Breast epithelium (tissue), 4 donors: ENCODE data around the gene TERF2IP. TPM values are rescaled to one million over a fixed set of nuclear protein-coding genes. Genes with fewer than 3 reads are reported as not detected.

Experiments used
- DNase-seq, 2 donors: peaks; one replicate each; pipeline ENCODE4 v3.0.0-alpha.2; 2019; ENCODE audit warnings: low spot score in 2 of 2
- H3K27ac ChIP-seq, 2 donors: fragments of 200-600 bp; sonication (generic) in 1 of 2; one replicate each; pipeline ENCODE4 v1.5.1; 2016 to 2019; ENCODE audit warnings: mild to moderate bottlenecking in 1 of 2
- H3K27me3 ChIP-seq, 2 donors: fragments of 200-600 bp; sonication (generic) in 1 of 2; one replicate each; pipeline versions ENCODE4 v1.5.1 to v1.6.0; 2017 to 2019; ENCODE audit warnings: control low read depth in 1 of 2, mild to moderate bottlenecking in 1 of 2
- H3K36me3 ChIP-seq: fragments of 200-600 bp; one replicate; pipeline ENCODE4 v1.5.1; 2019
- H3K4me1 ChIP-seq, 2 donors: fragments of 200-600 bp; sonication (generic); one replicate each; pipeline ENCODE4 v1.5.1; 2016 to 2019; ENCODE audit warnings: control low read depth in 1 of 2
- H3K4me3 ChIP-seq, 3 donors: fragments of 200-600 bp; sonication (generic); 1 replicate in 2 of 3; 2 replicates in 1 of 3; pipeline ENCODE4 v1.5.1; 2016 to 2019; ENCODE audit warnings: mild to moderate bottlenecking in 3 of 3, moderate library complexity in 2 of 3
- H3K9me3 ChIP-seq, 2 donors: fragments of 200-600 bp; sonication (generic) in 1 of 2; one replicate each; pipeline ENCODE4 v1.5.1; 2016 to 2019; ENCODE audit warnings: control low read depth in 1 of 2
- CTCF ChIP-seq, 3 donors: fragments of 450-650 bp; IDR thresholded peaks; one replicate each; pipeline ENCODE4 v1.5.1; 2016 to 2017; ENCODE audit warnings: antibody characterized with exemption in 3 of 3, mild to moderate bottlenecking in 3 of 3, moderate library complexity in 3 of 3
- POLR2A ChIP-seq: fragments of 450-650 bp; IDR thresholded peaks from one replicate; pipeline ENCODE4 v1.6.1; 2016; ENCODE audit warnings: antibody characterized with exemption, mild to moderate bottlenecking, moderate library complexity
- POLR2AphosphoS5 ChIP-seq, 3 donors: sonication (generic); formaldehyde crosslinking; IDR thresholded peaks; one replicate each; pipeline ENCODE4 v1.6.1; 2017; ENCODE audit warnings: antibody characterized with exemption in 3 of 3
- intact Hi-C: fragments of 100-400 bp; cut with DNase I; formaldehyde crosslinking; loops from one replicate; pipeline ENCODE4 v1.15.1; 2023; ENCODE audit warnings: low total_unique reads
- total RNA-seq, 3 donors: library from RNA; depleted of rRNA; stranded (reverse); fragments of >200 nt; gene quantifications; one replicate each; pipeline ENCODE4 v1.1.0, GENCODE V29; 2016

The TERF2IP gene
- total RNA-seq, 3 donors from 2014 or later, result 68.2 to 79.0 (median 76.0) TPM

DNA sequence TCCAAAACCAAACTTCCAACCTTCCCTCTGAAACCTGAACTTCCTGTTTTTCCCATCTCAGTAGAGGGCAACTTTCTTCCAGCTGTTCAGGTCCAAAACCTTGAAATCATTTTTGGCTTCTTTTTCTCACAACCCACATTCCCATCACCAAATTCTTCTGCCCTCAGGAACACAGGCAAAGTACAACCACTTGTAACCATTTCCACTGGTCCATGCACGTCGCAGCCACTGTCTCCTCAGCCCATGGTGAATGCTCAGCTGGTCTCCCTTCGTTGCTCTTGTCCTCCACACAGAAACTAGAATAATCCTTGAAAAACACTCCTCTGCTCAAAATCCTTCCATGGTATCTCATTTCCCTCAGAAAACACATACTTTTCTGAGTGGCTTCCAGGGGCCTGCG is 20.8 kb upstream of the TERF2IP start:
- no peak for DNase-seq
- Histone ChIP-seq H3K27me3 (no peaks in the 10 kb centered on the region), H3K4me1 (peaks cover 0 to 6% of the 10 kb centered on the region in 2 donors), H3K27ac (no peak overlapping the region), H3K36me3 (peaks cover 21% of the 10 kb centered on the region), H3K9me3 (no peaks in the 10 kb centered on the region), H3K4me3 (no peak overlapping the region)
- TF ChIP-seq POLR2AphosphoS5 (IDR thresholded peaks at IDR 0.05) (no peak), CTCF (IDR thresholded peaks at IDR 0.05) (no peak), POLR2A (no peak)
- intact Hi-C loops, result no loop called here

DNA sequence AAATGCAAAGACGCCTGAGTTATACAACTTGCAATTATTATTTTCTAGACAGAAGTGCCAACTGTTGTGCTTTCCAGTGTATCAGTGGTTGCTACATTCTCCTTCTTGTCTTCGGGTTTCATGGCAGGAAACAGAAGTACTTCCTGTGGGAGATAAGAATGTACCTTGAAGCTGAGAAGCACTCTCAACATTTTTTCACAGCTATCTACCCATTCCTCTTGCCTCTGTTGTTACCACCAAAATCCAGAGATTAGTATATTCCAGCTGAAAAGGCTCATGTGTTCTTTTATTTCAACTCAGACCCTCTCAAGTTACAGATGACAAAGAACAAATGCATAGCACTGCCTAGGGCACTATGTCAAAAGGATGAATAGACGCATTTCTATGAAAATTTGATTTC is 19.7 kb upstream of the TERF2IP start:
- Histone ChIP-seq H3K36me3 (peaks cover 21% of the 10 kb centered on the region), H3K27me3 (no peaks in the 10 kb centered on the region), H3K9me3 (no peaks in the 10 kb centered on the region), H3K27ac (no peak overlapping the region), H3K4me1 (no peaks in the 10 kb centered on the region), H3K4me3 (no peak overlapping the region)
- DNase-seq, result no peak
- no peak for TF ChIP-seq POLR2AphosphoS5 (IDR thresholded peaks at IDR 0.05)
- no peak for TF ChIP-seq CTCF (IDR thresholded peaks at IDR 0.05)
- no peak for TF ChIP-seq POLR2A
- intact Hi-C loops, result no loop called here

GRCh38 chr16:75628351-75628750 is 19.2 kb upstream of the TERF2IP start:
- TF ChIP-seq POLR2A (no peak), CTCF (IDR thresholded peaks at IDR 0.05) (no peak), POLR2AphosphoS5 (IDR thresholded peaks at IDR 0.05) (no peak)
- no peaks in the 10 kb centered on the region for H3K27me3 ChIP-seq
- DNase-seq, result no peak
- H3K27ac ChIP-seq, result no peak overlapping the region
- H3K4me3 ChIP-seq, result no peak overlapping the region
- H3K4me1 ChIP-seq, result no peaks in the 10 kb centered on the region
- intact Hi-C loops, result no loop called here
- H3K36me3 ChIP-seq, result peaks cover 21% of the 10 kb centered on the region
- no peaks in the 10 kb centered on the region for H3K9me3 ChIP-seq

GRCh38 chr16:75629132-75629531 is 18.4 kb upstream of the TERF2IP start:
- intact Hi-C loops, result no loop called here
- H3K36me3 ChIP-seq, result peaks cover 28% of the 10 kb centered on the region
- H3K27ac ChIP-seq, result no peak overlapping the region
- H3K4me3 ChIP-seq, result no peak overlapping the region
- DNase-seq, result no peak
- H3K9me3 ChIP-seq, result no peaks in the 10 kb centered on the region
- TF ChIP-seq POLR2A (no peak), CTCF (IDR thresholded peaks at IDR 0.05) (no peak), POLR2AphosphoS5 (IDR thresholded peaks at IDR 0.05) (no peak)
- no peaks in the 10 kb centered on the region for H3K27me3 ChIP-seq
- no peaks in the 10 kb centered on the region for H3K4me1 ChIP-seq

DNA sequence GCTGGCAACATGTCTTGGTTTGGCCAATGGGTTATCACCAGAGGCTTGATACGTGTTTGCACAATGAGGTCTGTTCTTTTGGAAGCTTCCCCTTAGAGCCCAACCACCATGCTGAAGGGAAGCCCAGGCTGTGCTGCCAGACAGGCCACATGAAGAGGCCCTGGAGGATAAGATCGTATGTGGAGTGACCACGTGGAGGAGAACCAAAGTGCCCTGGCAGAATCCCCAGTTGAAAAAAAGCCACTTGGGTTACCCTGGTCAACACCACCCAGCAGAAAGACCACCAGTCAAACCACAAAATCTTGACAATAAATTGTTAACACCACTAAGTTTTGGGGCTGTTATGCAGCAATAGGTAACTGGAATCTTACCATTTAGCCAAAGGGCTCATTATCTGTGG is 17.5 kb upstream of the TERF2IP start:
- H3K27ac ChIP-seq, result no peak overlapping the region
- DNase-seq, result no peak
- H3K36me3 ChIP-seq, result peaks cover 32% of the 10 kb centered on the region
- intact Hi-C loops, result no loop called here
- H3K4me1 ChIP-seq, result no peaks in the 10 kb centered on the region
- H3K27me3 ChIP-seq, result no peaks in the 10 kb centered on the region
- no peaks in the 10 kb centered on the region for H3K9me3 ChIP-seq
- TF ChIP-seq CTCF (IDR thresholded peaks at IDR 0.05) (no peak), POLR2A (no peak), POLR2AphosphoS5 (IDR thresholded peaks at IDR 0.05) (no peak)
- H3K4me3 ChIP-seq, result no peak overlapping the region
